H9 (cell line): ENCODE data around the gene DECR2. TPM values are rescaled to one million over a fixed set of nuclear protein-coding genes. Genes with fewer than 3 reads are reported as not detected.

ENCODE experiments used
- DNase-seq: peaks from one replicate; pipeline ENCODE4 v3.0.0-alpha.2; 2017
- H2AFZ ChIP-seq: one replicate; pipeline ENCODE4 v1.6.1; 2013; ENCODE audit warnings: mild to moderate bottlenecking, low read length, control low read depth, moderate library complexity
- H2AK5ac ChIP-seq: 2 replicates; pipeline ENCODE4 v1.6.1; 2013; ENCODE audit warnings: low read length, control low read depth, mixed read lengths; ENCODE audit not compliant: insufficient read length
- H2BK120ac ChIP-seq: one replicate; pipeline ENCODE4 v1.6.1; 2013; ENCODE audit warnings: low read depth, mild to moderate bottlenecking, low read length, control low read depth, inconsistent platforms; ENCODE audit not compliant: poor library complexity, severe bottlenecking
- H2BK12ac ChIP-seq: 2 replicates; pipeline ENCODE4 v1.6.1; 2013; ENCODE audit warnings: low read length, control low read depth, mixed read lengths, low read depth; ENCODE audit not compliant: insufficient read length
- H2BK15ac ChIP-seq: 2 replicates; pipeline ENCODE4 v1.6.1; 2013; ENCODE audit warnings: low read depth, low read length, control low read depth
- H2BK20ac ChIP-seq: one replicate; pipeline ENCODE4 v1.6.1; 2013; ENCODE audit warnings: low read depth, mild to moderate bottlenecking, low read length, control low read depth, inconsistent platforms; ENCODE audit not compliant: poor library complexity, severe bottlenecking
- H2BK5ac ChIP-seq: 2 replicates; pipeline ENCODE4 v1.6.1; 2013; ENCODE audit warnings: low read length, control low read depth, mixed read lengths; ENCODE audit not compliant: insufficient read length
- H3K14ac ChIP-seq: 2 replicates; pipeline ENCODE4 v1.6.1; 2013; ENCODE audit warnings: low read length, control low read depth; ENCODE audit not compliant: insufficient read depth
- H3K18ac ChIP-seq: 2 replicates; pipeline ENCODE4 v1.6.1; 2013; ENCODE audit warnings: low read depth, mild to moderate bottlenecking, mixed read lengths, low read length, control low read depth; ENCODE audit not compliant: insufficient read length
- H3K23ac ChIP-seq: 2 replicates; pipeline ENCODE4 v1.6.1; 2013; ENCODE audit warnings: low read length, control low read depth, mixed read lengths, low read depth; ENCODE audit not compliant: insufficient read length
- H3K23me2 ChIP-seq: 2 replicates; pipeline ENCODE4 v1.6.1; 2013; ENCODE audit warnings: low read depth, mild to moderate bottlenecking, mixed read lengths, low read length, control low read depth; ENCODE audit not compliant: insufficient read length, poor library complexity, severe bottlenecking
- H3K27ac ChIP-seq: 2 replicates; pipeline ENCODE4 v1.5.1; 2013; ENCODE audit warnings: low read length, control low read depth, mixed read lengths, low read depth; ENCODE audit not compliant: insufficient read length
- H3K27me3 ChIP-seq: 2 replicates; pipeline ENCODE4 v1.6.1; 2013; ENCODE audit warnings: low read length, control low read depth, inconsistent platforms; ENCODE audit not compliant: insufficient read depth
- H3K4ac ChIP-seq: 2 replicates; pipeline ENCODE4 v1.6.1; 2013; ENCODE audit warnings: low read depth, mild to moderate bottlenecking, control low read depth, inconsistent platforms, low read length, moderate library complexity
- H3K4me1 ChIP-seq: 2 replicates; pipeline ENCODE4 v1.6.1; 2013; ENCODE audit warnings: low read length, control low read depth, inconsistent platforms; ENCODE audit not compliant: insufficient read depth
- H3K4me2 ChIP-seq: 2 replicates; pipeline ENCODE4 v1.6.1; 2013; ENCODE audit warnings: low read length, control low read depth, mixed read lengths; ENCODE audit not compliant: insufficient read length, insufficient read depth
- H3K56ac ChIP-seq: 2 replicates; pipeline ENCODE4 v1.6.1; 2013; ENCODE audit warnings: low read depth, mild to moderate bottlenecking, mixed read lengths, low read length, control low read depth; ENCODE audit not compliant: insufficient read length
- H3K79me1 ChIP-seq: 2 replicates; pipeline ENCODE4 v1.6.1; 2013; ENCODE audit warnings: low read depth, mild to moderate bottlenecking, moderate library complexity, low read length, control low read depth, inconsistent platforms; ENCODE audit not compliant: insufficient read depth, poor library complexity, severe bottlenecking
- H3K79me2 ChIP-seq: 2 replicates; pipeline ENCODE4 v1.6.1; 2013; ENCODE audit warnings: low read length, control low read depth, inconsistent platforms; ENCODE audit not compliant: insufficient read depth
- H3K9ac ChIP-seq: 2 replicates; pipeline ENCODE4 v1.6.1; 2013; ENCODE audit warnings: low read length, control low read depth, mixed read lengths; ENCODE audit not compliant: insufficient read length; ENCODE audit errors: extremely low read depth
- H3K9me3 ChIP-seq: one replicate; pipeline ENCODE4 v1.6.1; 2013; ENCODE audit warnings: low read depth, low read length, inconsistent platforms; ENCODE audit not compliant: control insufficient read depth
- H3T11ph ChIP-seq: one replicate; pipeline ENCODE4 v1.6.1; 2013; ENCODE audit warnings: mild to moderate bottlenecking, low read length, control low read depth, inconsistent platforms
- H4K20me1 ChIP-seq: one replicate; pipeline ENCODE4 v1.6.1; 2013; ENCODE audit not compliant: control insufficient read depth, insufficient read length, insufficient read depth
- H4K5ac ChIP-seq: 2 replicates; pipeline ENCODE4 v1.6.1; 2013; ENCODE audit warnings: low read depth, mild to moderate bottlenecking, mixed read lengths, low read length, control low read depth; ENCODE audit not compliant: insufficient read length
- H4K8ac ChIP-seq: replicated peaks from 2 replicates; pipeline ENCODE4 v1.6.1; 2013; ENCODE audit warnings: low read length, control low read depth, mixed read lengths, low read depth; ENCODE audit not compliant: insufficient read length
- H4K91ac ChIP-seq: 2 replicates; pipeline ENCODE4 v1.6.1; 2013; ENCODE audit warnings: low read depth, mild to moderate bottlenecking, moderate library complexity, mixed read lengths, low read length, control low read depth; ENCODE audit not compliant: insufficient read length
- H3K27ac Mint-ChIP-seq, 3 experiments: 2 replicates in 2 of 3; 3 replicates in 1 of 3; pipeline ENCODE4 v1.8.0; 2020 to 2021; ENCODE audit warnings: mixed read lengths in 3 of 3, mild to moderate bottlenecking in 1 of 3, moderate library complexity in 1 of 3
- H3K27me3 Mint-ChIP-seq: 2 replicates; pipeline ENCODE4 v1.8.0; 2021; ENCODE audit warnings: low read depth, mild to moderate bottlenecking, moderate library complexity, mixed read lengths
- H3K36me3 Mint-ChIP-seq, 3 experiments: 2 replicates in 2 of 3; 3 replicates in 1 of 3; pipeline ENCODE4 v1.8.0; 2020 to 2021; ENCODE audit warnings: low read depth in 3 of 3, mixed read lengths in 3 of 3; ENCODE audit not compliant: insufficient read depth in 1 of 3
- H3K4me1 Mint-ChIP-seq, 2 experiments: 2 replicates each; pipeline ENCODE4 v1.8.0; 2020; ENCODE audit warnings: mixed read lengths in 2 of 2
- H3K4me3 Mint-ChIP-seq, 2 experiments: 2 replicates in 1 of 2; 3 replicates in 1 of 2; pipeline ENCODE4 v1.8.0; 2020 to 2021; ENCODE audit warnings: mild to moderate bottlenecking in 2 of 2, mixed read lengths in 2 of 2, moderate library complexity in 1 of 2
- H3K9me3 Mint-ChIP-seq, 2 experiments: 2 replicates in 1 of 2; 3 replicates in 1 of 2; pipeline ENCODE4 v1.8.0; 2020; ENCODE audit warnings: mild to moderate bottlenecking in 2 of 2, mixed read lengths in 2 of 2, moderate library complexity in 1 of 2
- CTCF ChIP-seq: fragments of 200-600 bp; sonication (generic); conservative IDR thresholded peaks from 3 replicates; pipeline ENCODE4 v1.8.0; 2021; ENCODE audit warnings: antibody characterized with exemption, mild to moderate bottlenecking
- WGBS: extraction: QIAGEN DNeasy Blood & Tissue Kit; methylation state at CpG from one replicate; pipeline ENCODE4 v1.1.7; 2013; ENCODE audit warnings: missing lambda C conversion rate, low lambda C conversion rate, mixed read lengths; ENCODE audit not compliant: insufficient read length; ENCODE audit errors: extremely low coverage; 5-methylcytosine and 5-hydroxymethylcytosine counted together
- total RNA-seq: library from RNA; stranded (reverse); gene quantifications from 2 replicates; pipeline ENCODE4 v1.2.1, GENCODE V29; 2021

Gene DECR2
- total RNA-seq, 1 experiment from 2014 or later: 39.3 TPM

- no peak overlapping the region for H3K18ac ChIP-seq
- no peak for DNase-seq
- H4K20me1 ChIP-seq: no peaks in the 10 kb centered on the region
- no peaks in the 10 kb centered on the region for H3K4me1 ChIP-seq
- no peak overlapping the region for H4K91ac ChIP-seq
- no peak overlapping the region for H2BK20ac ChIP-seq
- WGBS: no CpG with 5 or more reads among the region's 19 CpGs
- no peak overlapping the region for H3K4me2 ChIP-seq
- peaks cover 9 to 13% of the 10 kb centered on the region in 2 experiments for H3K4me1 Mint-ChIP-seq
- H3K9me3 Mint-ChIP-seq: no peaks in the 10 kb centered on the region
- no peak overlapping the region for H3K4me3 Mint-ChIP-seq
- H3K9me3 ChIP-seq: no peaks in the 10 kb centered on the region
- H3K79me2 ChIP-seq: no peaks in the 10 kb centered on the region
- no peak overlapping the region for H2BK5ac ChIP-seq
- no peak overlapping the region for H3K27ac ChIP-seq
- H4K8ac ChIP-seq: no peak overlapping the region
- H2AK5ac ChIP-seq: no peak overlapping the region
- no peak overlapping the region for H4K5ac ChIP-seq
- H3T11ph ChIP-seq: no peak overlapping the region
- H3K36me3 Mint-ChIP-seq: peaks cover 5 to 59% (median 39%) of the 10 kb centered on the region in 3 experiments
- no peak overlapping the region for H3K56ac ChIP-seq
- H3K79me1 ChIP-seq: no peaks in the 10 kb centered on the region
- no peaks in the 10 kb centered on the region for H3K23me2 ChIP-seq
- peak overlapping the region in 1 of 3 experiments; percentile 40; a peak in 1 of 7 replicates for H3K27ac Mint-ChIP-seq
- H3K27me3 Mint-ChIP-seq: no peaks in the 10 kb centered on the region; the same call in 1 of the 2 replicates
- H2BK120ac ChIP-seq: no peak overlapping the region
- no peak for TF ChIP-seq CTCF
- no peak overlapping the region for H2AFZ ChIP-seq
- H3K27me3 ChIP-seq: no peaks in the 10 kb centered on the region
- H2BK15ac ChIP-seq: no peak overlapping the region
- no peak overlapping the region for H2BK12ac ChIP-seq
- no peak overlapping the region for H3K14ac ChIP-seq
- no peak overlapping the region for H3K9ac ChIP-seq
- no peak overlapping the region for H3K4ac ChIP-seq
- H3K23ac ChIP-seq: no peak overlapping the region
Measured at GRCh38 chr16:372302-372983, 29.2 kb upstream of the DECR2 start.
